ENCODE results near the gene ITPR2. TPM values are rescaled to one million over a fixed set of nuclear protein-coding genes. Genes with fewer than 3 reads are reported as not detected.

Gene ITPR2
- polyA plus RNA-seq, 1 experiment = 3.4 TPM

- no peaks in the 10 kb centered on the region for H3K9me3 ChIP-seq (ENCODE audit: control insufficient read depth, insufficient read depth, low read length)
- no peak for DNase-seq (ENCODE audit: low read depth, low spot score)
- POLR2A ChIA-PET = no interaction called here
- H3K4me3 ChIP-seq (ENCODE audit: low read depth, low read length) = no peak overlapping the region
- CTCF ChIA-PET = interaction anchor here (1.0 to 1.3 kb wide), 2 partner anchors 29 to 62 kb away, joined by 3 to 5 read pairs; no protein-coding TSS in a partner anchor
- no peak for TF ChIP-seq CTCF (IDR thresholded peaks at IDR 0.05; ENCODE audit: low read depth, low read length)
- no peaks in the 10 kb centered on the region for H3K27me3 ChIP-seq (ENCODE audit: control insufficient read depth, insufficient read depth, low read length)
- no peak overlapping the region for H3K27ac ChIP-seq (ENCODE audit: low read depth, low read length)
These were observed 336.8 kb downstream of the ITPR2 start for GRCh38 chr12:26496170-26496569.

GRCh38 chr12:26493656-26494055 is 339.3 kb downstream of the ITPR2 start:
- Histone ChIP-seq H3K4me3 (ENCODE audit: low read depth, low read length) (no peak overlapping the region), H3K9me3 (ENCODE audit: control insufficient read depth, insufficient read depth, low read length) (no peaks in the 10 kb centered on the region), H3K27me3 (ENCODE audit: control insufficient read depth, insufficient read depth, low read length) (no peaks in the 10 kb centered on the region), H3K27ac (ENCODE audit: low read depth, low read length) (no peak overlapping the region)
- DNase-seq (ENCODE audit: low read depth, low spot score) = no peak
- ChIA-PET POLR2A (no interaction called here), CTCF (interaction anchor here (0.7 kb wide), 1 partner anchor 66 kb away, joined by 4 read pairs; no protein-coding TSS in a partner anchor)
- no peak for TF ChIP-seq CTCF (IDR thresholded peaks at IDR 0.05; ENCODE audit: low read depth, low read length)

DNA sequence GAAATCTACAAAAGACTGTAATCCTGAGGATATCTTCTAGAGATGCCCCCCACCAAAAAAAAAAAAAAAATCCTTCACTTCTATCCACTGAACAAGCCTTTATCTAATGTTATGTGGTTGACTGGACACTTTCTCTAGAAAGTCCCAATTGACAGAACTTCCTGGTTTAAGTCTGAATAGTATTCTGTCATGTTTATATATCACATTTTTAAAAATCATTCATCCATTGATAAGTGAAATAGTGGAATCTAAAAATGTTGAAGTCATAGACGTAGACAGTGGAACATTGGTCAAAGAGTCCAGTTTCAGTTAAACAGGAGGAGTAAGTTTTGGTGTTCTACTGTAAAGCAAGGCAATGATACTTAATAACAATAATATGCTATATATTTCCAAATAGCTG is 340.6 kb downstream of the ITPR2 start:
- Histone ChIP-seq H3K9me3 (ENCODE audit: control insufficient read depth, insufficient read depth, low read length) (no peaks in the 10 kb centered on the region), H3K27me3 (ENCODE audit: control insufficient read depth, insufficient read depth, low read length) (no peaks in the 10 kb centered on the region), H3K4me3 (ENCODE audit: low read depth, low read length) (no peak overlapping the region), H3K27ac (ENCODE audit: low read depth, low read length) (no peak overlapping the region)
- ChIA-PET POLR2A (no interaction called here), CTCF (no interaction called here)
- DNase-seq (ENCODE audit: low read depth, low spot score) = no peak
- no peak for TF ChIP-seq CTCF (IDR thresholded peaks at IDR 0.05; ENCODE audit: low read depth, low read length)

DNA sequence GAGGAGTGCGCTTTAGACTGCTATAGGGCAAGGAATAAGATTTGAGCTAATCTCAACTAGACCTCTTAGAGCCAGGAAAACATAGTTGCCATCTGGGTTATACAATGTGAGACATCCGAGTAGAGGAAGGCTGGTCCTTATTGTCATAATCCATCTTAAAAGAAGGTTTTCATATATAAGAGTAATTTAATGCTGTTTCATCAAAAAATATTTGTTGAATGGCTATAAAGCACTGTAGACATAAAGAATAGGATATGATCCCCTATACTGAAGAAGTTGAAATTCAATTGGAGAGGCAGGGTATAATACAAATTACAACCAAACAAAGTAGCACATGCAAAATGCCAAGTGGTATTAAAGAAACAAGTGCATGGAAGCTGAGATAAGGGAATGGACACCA is 343.1 kb downstream of the ITPR2 start:
- ChIA-PET CTCF (no interaction called here), POLR2A (no interaction called here)
- TF ChIP-seq CTCF (IDR thresholded peaks at IDR 0.05; ENCODE audit: low read depth, low read length) = no peak
- H3K27ac ChIP-seq (ENCODE audit: low read depth, low read length) = no peak overlapping the region
- H3K9me3 ChIP-seq (ENCODE audit: control insufficient read depth, insufficient read depth, low read length) = no peaks in the 10 kb centered on the region
- H3K27me3 ChIP-seq (ENCODE audit: control insufficient read depth, insufficient read depth, low read length) = no peaks in the 10 kb centered on the region
- H3K4me3 ChIP-seq (ENCODE audit: low read depth, low read length) = no peak overlapping the region
- DNase-seq (ENCODE audit: low read depth, low spot score) = no peak

- Histone ChIP-seq H3K27ac (ENCODE audit: low read depth, low read length) (no peak overlapping the region), H3K27me3 (ENCODE audit: control insufficient read depth, insufficient read depth, low read length) (no peaks in the 10 kb centered on the region), H3K4me3 (ENCODE audit: low read depth, low read length) (no peak overlapping the region), H3K9me3 (ENCODE audit: control insufficient read depth, insufficient read depth, low read length) (no peaks in the 10 kb centered on the region)
- ChIA-PET CTCF (no interaction called here), POLR2A (no interaction called here)
- TF ChIP-seq CTCF (IDR thresholded peaks at IDR 0.05; ENCODE audit: low read depth, low read length) = no peak
- DNase-seq (ENCODE audit: low read depth, low spot score) = no peak
These were observed 344.6 kb downstream of the ITPR2 start for GRCh38 chr12:26488351-26488750.
